Measurements from ENCODE around the gene RESP18. TPM values are rescaled to one million over a fixed set of nuclear protein-coding genes. Genes with fewer than 3 reads are reported as not detected.

RESP18 gene
- total RNA-seq, result not detected in 2 replicates

DNA sequence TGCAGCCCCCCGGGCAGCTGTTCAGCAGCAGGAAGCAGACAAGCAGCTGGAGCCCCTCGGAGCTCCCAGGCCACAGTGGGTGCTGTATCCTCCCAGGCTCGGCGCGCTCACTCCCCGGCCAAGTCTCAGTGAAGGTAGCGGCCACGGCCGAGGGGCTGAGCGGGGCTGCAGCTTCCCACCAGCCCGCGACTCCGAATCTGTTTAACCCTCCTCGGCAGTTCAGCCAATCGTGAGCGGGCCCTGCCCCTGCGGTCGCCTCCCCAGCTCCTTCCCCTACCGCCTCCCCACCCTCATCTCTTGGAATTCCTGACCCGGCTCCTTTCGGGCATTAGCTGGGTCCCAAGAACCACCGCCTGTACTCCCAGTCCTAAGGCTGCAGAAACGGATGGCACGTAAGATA lies at the start of gene RESP18:
RESP18 (minus strand) TSS at position 203 of the 400 bp plus-strand sequence.
- no peak for DNase-seq (ENCODE audit: low read depth in 2 of 2)

DNA sequence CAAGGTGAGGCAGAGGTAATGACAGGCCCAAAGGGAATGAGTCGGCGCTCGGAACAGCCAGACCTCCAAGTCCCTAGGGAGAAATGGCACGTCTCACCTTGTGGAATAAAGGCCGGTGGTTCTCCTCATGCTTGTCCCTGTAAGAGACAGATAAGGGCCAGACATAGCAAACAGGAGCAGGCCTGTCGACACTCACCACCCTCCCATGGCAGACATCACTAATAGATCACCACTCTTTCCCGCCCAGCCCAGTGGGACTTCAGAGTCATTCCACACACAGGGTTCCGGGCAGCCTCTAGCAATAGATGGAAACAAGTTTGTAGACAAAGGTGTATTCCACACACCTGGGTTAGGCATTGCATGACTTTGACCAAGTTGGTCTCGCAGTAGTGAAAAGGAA lies 48.9 kb upstream of the RESP18 start:
- no peak for DNase-seq (ENCODE audit: low read depth in 2 of 2)

DNA sequence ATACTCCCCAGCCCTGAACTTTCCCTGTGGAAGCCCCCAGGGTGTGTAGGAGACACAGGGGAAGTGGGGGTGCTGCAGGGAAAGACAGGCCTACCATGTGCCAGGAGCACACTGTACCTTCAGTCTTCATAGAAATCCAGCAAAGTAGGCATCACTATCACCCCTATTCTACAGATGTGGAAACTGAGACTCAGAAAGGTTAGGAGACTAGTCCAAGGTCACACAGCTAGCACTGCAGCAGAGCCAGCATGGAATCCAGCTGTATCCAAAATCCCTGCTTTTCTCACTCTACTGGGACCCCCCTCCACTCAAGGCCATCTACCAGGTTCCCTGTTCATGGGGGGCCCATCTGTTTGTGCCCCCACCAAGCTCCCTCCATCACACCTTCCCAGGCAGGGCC lies 48.4 kb upstream of the RESP18 start:
- DNase-seq (ENCODE audit: low read depth in 2 of 2), result no peak

DNA sequence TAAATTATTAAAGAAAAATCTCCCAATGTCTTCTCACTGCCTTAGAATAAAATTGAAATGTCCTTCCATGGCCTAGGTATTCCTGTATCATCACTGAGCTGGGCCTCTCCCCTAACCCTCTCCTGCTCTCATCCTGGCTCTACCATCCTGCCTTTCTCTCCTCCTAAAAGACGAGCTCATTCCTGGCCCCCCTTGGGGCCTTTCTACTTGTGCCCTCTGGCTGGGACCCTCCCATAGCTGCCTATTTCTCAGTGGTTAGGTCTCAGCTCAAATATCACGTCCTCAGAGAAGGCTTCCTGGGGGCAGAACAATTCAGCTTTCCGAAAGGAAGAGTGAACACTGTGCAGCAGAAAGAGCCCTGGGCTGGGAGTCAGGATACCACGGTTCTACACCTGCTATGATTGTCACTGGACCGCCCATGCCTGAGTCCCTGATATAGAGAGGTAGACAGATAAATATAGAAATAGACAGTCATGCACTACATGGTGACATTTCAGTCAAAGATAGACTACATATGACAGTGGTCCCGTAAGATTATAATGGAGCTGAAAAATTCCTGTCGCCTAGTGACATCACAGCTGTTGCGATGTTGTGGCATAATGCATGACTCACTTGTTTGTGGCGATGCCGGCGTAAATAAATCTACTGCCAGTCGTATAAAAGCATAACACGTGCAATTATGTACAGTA lies 45.8 kb upstream of the RESP18 start:
- DNase-seq (ENCODE audit: low read depth in 2 of 2), result no peak

DNA sequence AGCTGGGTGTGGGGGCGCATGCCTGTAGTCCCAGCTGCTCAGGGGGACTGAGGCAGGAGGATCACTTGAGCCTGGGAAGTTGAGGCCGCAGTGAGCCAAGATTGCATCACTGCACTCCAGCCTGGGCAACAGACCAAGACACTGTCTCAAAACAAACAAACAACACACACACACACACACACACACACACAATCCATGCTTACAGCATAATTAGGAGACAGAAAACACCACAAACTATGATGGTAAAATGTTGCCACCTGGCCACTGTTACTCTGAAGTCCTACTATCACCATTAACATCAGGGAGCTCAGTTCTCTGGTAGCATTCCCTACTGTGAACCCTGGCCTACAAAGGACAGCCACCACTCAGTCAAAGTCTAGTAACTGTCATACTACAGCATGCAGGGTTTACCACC lies 36.9 kb upstream of the RESP18 start:
- peak in 1 of 2 donors; percentile 32 for DNase-seq (ENCODE audit: low read depth in 2 of 2)

DNA sequence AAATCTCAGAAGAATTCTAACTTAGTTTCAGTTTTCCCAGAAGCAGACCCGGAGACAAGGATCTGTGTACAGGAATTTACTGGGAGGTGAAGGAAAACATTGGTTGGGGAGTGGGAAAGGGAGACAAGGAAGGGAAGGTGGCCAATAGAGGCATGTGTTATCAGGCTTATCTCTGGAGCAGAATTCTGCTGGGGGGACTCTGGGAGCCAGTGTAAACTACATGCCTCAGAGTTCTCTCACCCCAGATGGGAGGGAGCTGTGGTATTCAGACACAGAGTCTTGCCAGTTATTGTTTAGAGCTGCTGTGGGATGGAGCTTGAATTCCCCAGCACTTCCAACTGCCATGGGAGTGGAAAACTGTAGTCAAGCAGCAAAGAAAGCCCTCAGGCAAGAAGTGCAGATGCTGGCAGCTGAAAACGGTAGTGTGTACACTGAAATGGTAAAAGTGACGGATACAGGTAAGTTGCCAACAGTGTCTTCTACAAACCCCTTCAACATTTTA lies 36.2 kb upstream of the RESP18 start:
- DNase-seq (ENCODE audit: low read depth in 2 of 2), result peak in 1 of 2 donors; percentile 33

DNA sequence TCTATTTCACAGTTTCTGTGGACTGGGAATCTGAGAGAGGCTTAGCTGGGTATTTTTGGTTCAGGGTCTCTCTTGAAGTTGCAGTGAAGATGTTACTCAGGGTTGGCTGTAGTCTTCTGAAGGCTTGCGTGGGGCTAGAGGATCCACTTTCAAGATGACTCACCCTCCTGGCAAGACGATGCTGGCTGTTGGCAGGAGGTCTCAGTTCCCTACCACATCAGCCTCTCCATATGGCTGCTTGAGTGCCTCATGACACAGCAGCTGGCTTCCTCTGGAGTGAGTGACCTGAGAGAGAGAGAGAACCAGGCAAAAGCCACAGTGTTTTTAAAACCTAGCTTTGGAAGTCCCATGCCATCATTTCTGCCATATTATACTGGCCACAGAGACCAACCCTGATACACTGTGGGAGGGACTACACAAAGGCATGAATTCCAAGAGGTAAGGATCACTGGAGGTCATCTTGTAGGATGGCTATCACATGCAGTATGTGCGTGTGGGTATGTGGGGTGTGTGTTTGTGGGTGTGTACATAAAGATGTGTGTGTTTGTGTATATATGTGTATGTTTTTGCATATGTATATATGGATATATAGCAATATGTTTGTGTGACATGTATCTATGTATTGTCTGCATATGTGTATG lies 30.1 kb upstream of the RESP18 start:
- peak in 1 of 2 donors; percentile 79 for DNase-seq (ENCODE audit: low read depth in 2 of 2)

DNA sequence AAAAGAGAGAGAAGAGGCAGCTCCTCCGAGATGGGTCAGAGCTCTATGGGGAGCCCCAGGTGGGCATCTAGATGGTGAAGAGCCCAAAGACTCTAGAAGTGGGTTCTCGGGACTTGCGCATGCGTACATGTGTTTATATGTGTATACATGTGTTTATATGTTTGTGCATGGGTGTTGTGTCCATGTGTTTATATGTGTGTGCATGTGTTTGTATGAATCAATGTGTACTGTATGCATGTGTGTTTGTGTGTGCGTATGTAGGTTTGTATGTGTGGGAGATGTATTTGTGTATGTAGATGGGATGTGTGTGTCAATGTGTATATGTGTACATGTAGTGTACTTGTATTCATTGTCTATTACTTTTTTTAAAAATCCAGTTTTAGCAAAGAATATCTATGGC lies 29.5 kb upstream of the RESP18 start:
- no peak for DNase-seq (ENCODE audit: low read depth in 2 of 2)

DNA sequence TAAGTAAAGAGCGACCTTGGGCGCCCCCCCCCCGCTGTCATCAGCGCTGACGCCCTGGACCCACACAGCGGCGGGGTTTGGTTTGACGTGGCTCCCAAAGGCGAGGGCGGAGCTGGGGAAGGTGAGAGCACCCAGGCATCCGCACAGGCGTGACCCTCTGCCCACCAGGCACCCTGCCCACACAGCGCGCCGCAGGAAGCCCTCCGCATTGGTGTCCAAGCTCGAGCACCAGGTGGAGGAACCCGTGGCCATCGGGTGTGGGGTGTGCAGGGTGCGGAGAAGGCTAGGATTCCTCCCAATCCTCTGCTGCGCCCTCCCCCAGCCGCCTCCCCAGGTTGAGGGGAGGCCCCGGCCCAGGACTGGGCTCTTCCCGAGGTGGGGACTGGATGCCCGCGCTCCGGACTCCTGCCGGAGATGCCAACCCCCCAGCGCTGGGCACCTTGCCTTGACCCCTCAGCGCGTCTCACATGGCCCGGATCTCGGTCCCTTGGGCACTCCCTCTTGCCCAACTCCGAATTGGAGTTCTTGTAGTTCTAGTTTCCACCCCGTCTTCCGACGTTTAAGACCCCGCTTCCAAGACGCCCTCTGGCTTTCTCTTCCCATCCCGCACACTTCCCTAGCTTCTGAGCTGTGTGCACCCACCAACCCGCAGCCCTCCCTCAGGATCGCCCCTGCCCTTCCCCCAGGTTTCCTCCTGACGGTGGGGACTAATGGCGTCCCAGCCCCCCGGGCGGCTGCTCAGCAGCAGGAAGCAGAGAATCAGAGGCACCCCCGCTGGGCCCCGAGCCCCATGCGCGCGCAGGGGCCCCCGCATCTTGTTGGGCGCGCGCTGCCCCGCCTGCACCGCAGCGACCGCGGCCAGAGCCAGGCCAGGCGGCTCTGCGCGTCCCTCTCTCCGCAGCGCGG lies 25.9 kb upstream of the RESP18 start:
- no peak for DNase-seq (ENCODE audit: low read depth in 2 of 2)

DNA sequence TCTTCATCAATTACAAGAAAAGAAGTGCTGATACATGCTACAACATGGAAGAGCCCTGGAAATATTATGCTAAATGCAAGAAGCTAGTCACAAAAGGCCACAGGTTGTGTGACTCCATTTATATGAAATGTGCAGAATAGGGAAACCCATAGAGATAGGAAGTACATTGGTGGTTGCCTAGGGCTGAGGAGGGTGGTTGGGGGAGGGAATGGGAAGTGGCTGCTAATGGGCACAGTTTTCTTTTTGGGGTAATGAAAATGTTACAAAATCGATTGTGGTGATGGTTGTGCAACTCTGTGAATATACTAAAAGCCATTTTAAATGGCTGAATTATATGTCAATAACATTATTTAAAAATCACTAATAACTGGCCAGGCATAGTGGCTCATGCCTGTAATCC lies 24.3 kb upstream of the RESP18 start:
- DNase-seq (ENCODE audit: low read depth in 2 of 2), result no peak

DNA sequence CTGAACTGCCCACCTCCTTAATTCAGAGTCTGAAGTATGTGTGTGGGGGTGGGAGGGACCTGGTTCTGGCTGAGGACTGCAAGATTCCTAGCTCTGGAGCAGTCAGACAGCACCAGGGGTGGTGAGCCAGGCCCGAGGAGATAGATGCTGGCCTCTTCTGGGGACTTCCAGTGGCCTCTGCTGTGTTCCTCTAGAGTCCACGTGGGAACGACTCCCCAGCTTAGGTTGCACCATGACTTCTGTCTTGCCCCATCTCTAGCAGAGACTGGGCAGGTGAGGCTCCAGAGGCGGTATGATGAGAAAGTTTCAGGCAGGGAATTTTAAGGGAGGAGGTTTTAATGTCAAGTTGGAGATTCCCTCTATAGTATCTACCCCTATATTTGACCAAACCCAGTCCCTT lies 22.0 kb upstream of the RESP18 start:
- DNase-seq (ENCODE audit: low read depth in 2 of 2), result no peak

DNA sequence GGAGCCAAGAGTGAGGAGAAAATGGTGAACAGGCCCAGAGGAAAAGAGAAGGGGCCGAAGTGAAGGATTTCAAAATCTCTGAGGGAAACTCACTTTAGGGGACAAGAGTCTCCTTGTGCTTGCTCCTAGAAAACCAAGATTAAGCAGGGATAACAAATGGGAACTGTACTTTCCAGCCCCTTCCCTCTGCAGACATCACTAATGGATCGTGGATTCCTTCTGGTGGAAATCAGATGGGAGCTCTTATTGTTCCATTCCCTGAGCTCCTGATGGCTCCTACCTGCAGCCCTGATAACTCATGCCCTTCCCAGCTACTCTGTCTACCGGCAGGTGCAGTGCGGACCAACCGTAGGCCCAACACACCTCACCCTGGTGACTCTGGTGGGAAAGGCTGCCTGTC lies 20.6 kb upstream of the RESP18 start:
- DNase-seq (ENCODE audit: low read depth in 2 of 2), result no peak

DNA sequence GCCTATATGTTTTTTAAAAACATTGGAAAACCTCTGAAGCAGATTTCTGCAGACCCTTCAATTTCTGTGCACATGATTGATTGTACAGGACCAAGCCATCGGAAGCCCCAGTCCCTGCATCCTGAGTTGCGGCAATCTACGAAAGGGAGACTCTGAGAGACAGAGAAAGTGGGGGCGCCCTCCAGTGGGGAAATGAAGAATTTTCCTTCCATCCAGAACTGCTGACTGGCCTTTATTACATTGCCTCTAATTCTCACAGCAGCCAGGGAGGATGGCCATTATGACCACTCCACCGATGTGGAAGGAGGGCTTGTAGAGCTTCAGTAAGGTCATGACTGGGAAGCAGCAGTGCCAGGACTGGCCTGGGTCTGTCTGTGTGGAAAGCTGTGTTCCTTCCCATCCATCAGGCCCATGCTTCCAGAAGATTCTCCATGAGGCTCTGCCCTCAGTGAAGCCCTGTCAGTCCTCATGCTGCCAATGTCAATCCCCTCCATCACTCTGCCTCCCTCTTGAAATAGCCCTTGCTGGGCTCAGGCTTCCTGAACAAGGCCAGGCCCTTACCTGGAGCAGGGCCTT lies 20.0 kb upstream of the RESP18 start:
- peak; percentile 64 to 68 for DNase-seq (ENCODE audit: low read depth in 2 of 2)

DNA sequence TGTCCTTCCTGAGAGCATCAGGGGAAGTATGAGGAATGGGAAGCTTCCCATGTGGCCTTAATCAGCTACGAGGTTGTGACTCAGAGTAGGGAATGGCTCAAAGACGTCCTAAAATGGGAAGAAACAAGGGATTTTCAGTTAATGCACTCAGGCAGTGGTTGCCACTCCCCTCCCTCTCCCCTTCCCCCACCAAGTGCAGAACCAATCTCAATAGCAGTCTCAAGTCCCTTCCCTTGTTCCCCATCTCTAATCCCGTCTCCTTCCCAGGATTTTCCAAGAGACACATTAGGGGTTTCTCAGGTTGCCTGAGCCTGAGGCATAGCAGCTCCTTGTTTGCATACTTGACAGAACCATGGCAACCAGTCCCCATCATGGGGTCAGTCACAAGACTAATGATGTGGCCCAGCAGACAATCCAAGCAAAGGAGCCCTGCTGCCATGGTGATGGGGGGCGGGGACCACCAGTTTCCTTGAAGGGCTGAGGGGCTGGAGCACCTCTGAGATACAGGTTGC lies 18.2 kb upstream of the RESP18 start:
- no peak for DNase-seq (ENCODE audit: low read depth in 2 of 2)

DNA sequence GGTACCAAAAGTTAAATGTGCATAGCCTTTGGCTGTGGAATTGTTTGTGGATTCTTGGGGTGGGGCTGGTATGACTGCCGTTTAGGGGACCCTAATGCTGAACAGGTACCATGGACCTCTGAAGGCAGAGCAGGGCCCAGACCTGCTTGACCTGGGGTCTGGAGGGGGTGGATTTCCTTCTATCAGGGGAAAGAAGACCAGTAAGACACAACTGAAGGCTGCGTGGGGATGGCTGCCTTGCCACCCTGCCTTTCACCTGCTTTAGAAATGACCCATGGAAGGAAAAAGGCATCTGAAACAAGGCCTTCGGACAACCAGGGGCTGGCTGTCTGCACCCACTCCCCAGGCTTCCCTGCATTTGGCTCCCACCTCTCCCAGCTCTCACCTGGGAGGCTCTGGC lies 17.7 kb upstream of the RESP18 start:
- DNase-seq (ENCODE audit: low read depth in 2 of 2), result no peak

DNA sequence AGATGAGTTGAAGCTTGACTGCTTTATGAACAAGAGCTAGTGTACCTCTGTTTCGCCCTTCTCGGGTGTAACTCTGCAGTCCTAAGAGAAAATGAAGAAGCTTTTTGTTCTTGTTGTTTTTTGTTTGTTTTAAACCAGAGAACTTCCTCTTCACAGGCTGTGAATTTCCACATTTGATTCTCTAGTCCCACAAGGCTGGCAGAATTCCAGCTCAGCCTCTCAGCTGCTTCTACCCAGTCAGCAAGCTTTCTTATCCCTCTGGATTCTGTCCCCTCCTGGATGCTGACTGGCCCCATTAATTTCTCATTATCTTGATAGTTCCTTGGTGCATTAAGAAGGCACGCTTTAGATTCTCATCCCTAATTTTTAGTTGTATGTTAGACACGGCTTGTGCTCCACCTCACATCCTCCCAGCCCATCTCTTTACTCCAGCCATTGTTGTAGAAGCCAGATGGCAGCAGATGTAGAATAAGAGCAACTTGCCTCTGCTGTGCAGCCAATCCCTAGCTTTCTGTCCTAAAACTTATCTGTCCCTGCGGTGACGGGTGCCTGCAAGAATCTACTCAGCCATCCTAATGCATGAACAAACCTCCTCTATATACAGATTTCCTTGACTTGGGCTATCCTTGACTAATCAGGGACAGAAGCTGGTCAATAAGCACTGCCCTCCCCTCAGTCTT lies 12.3 kb upstream of the RESP18 start:
- DNase-seq (ENCODE audit: low read depth in 2 of 2), result peak; percentile 38 to 66

DNA sequence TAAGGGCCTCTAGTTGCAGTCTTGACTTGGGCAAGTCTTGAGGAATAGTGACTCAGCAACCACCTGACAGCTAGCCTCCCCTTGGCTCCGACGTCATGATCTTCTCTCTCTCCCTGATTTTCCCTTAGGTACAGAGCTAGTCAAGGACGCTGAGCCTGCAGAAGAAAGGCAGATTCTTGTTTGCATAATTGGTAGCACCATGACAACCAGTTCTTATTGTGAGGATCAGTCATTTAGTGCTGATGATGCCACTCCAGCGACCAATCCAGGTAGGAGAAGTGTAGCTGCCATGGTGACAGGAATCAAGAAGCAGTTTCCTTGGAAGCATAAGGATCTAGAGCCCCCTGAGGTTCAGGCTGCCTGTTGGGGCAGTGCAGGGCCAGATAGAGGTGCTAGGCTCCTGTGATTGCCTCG lies 2.8 kb upstream of the RESP18 start:
- no peak for DNase-seq (ENCODE audit: low read depth in 2 of 2)

DNA sequence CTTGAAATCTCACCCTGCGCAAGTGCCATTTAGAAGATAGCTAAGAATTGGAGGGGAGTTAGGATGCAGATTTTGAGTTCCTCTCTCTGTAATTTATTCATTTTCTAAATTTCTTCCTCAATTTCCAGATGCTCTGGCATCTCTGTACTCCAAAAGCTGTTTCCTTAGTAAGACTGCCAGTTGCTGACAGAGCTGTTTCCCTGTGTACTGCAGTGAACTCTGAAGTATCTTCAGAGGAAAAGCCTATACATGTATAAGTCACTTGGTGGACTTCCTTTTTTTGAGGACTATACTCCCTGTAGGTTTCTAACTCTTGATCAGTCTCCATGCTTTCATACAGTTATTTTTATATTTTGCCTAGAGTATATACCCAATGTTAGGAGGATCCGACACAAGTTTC lies 1.5 kb upstream of the RESP18 start:
- no peak for DNase-seq (ENCODE audit: low read depth in 2 of 2)

DNA sequence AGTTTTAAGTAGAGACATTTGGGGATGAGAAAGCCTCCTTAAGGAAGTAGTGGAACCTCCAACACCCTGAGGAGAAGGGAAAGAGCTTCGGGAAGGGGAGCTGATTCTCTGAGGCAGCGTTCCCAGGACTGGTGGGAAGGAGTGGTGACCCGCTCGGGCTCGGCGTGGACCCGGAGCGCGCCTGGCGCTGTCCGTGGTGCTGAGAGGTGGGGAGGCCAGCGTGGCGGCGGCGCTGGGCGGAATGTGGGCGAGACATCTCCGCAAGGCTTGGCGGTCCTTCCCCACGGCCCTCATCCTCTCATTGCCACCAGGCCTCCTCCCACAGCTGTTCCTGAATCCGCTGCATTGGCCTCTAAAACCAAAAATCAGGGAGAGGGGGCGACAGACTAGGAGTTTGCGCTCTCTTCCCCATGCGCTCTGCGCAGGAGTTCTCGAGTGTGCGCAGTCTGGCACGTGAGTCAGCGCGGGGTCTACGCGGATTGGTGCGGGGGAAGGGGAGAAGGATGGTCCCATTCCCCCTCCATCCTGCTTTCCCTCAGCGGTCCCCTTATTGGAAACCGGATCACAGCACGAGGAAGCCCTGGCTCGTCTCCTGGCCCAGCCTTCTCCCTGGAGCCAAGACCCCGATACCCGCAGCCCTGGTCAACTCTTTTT lies 857 bp downstream of the RESP18 start:
- DNase-seq (ENCODE audit: low read depth in 2 of 2), result peak; percentile 26 to 38

DNA sequence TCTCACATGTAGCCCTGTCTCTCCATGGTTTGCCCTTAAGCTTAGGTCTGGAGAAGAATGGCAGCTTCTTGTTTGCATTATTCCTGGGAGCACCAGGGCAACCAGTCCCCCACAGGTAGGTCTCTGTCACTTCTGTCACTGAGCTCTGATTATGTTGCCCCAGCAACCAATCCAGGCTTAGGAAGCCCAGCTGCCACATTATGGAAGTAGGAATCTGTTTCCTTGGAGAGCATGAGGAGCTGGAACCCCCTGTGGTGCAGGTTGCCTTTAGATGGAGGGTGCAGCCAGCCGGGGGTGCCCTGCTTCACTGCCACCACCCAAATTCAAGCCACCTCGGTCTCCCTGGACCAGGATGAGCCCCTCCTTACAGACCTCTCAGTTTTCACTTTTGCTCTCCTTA lies 4.8 kb downstream of the RESP18 start:
- no peak for DNase-seq (ENCODE audit: low read depth in 2 of 2)

Data from lung microvascular endothelial cell (primary cell).